GM19025 (cell line): ENCODE data around the gene MYOF.
"Not testable (repeated sequence)": the region's sequence is repeated elsewhere in the genome, so short reads cannot be mapped to it uniquely, and the experiment has no call there.

Experiments used
- ATAC-seq: cut with Tn5 transposase; IDR thresholded peaks from one replicate; pipeline ENCODE4 v1.9.1; 2021; ENCODE audit warnings: mild to moderate bottlenecking, low read depth, moderate library complexity; ENCODE audit not compliant: unreplicated experiment

The MYOF gene

GRCh38 chr10:93478873-93479272 lies 3.3 kb downstream of the MYOF start:
- no peak for ATAC-seq

- no peak for ATAC-seq
These were observed 5.4 kb downstream of the MYOF start for GRCh38 chr10:93476756-93477155.

- ATAC-seq, result no peak
These were observed 6.3 kb downstream of the MYOF start for GRCh38 chr10:93475871-93476270.

DNA sequence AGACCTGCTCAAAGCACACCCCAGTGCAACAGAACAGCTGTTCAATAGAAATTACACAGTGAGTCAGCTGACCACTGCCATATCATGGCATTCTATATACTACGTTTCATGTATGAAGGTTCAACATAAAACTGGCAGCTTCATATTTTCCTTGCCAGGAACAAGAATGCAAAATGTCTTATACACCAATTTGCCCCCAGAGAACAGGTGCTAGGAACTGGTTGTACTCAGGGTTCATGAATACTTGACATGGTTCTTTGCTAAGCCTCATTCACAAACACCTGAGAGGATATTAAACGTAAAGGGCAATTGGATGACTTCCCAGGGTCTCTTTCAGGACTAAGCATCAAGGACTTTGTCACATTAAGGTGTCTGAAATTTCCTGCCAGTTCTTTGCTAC lies 6.9 kb downstream of the MYOF start:
- ATAC-seq, result no peak

DNA sequence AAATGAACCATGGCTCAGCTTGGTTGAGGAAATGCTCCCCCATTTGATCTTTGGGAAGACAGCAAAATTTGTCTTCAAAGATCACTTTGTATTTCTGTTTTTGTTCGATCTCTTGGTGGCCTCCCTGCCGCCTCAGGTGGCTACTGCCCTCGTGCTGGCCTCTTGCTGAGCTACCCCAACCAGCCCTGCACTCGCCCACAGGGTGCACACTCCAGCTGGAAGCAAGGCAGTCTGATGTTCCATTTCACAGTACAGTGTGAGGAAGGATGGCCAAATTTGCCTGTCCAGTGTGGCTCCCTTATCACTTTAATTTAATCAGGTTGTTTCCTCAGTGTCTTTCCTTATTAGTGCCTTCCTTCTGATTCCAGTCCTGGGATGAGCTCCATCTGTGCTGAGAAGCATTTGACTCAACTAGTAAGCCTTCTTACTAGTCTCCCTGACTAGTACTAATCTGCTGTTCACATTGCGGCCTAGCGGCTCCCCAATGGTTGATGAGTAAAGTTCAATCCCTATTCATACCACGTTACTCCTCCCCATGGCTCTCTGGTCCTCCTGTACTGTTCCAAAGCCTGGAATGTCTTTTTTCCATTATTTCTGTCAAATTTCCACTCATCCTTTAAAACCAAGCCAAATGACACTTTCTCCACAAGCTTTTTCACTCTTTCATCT lies 8.2 kb downstream of the MYOF start:
- no peak for ATAC-seq

DNA sequence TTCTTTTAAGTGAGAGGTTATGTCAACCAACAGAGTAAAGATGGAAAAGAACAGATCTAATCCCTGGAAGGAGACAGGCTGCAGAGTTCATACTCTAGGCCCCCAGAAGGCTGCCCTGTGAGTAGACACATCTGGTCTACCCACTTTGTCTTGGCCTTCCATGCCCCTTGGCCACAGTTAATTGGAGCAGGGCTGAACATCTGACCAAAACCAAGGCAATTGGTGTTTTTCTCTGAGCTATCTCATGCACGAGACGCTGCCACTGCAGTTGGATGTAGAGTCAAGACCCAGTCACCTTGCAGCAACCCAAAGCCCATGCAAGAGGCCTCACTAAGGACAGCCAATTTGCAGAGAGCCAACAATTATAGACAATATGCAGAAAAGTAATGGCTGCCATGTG lies 9.0 kb downstream of the MYOF start:
- no peak for ATAC-seq

DNA sequence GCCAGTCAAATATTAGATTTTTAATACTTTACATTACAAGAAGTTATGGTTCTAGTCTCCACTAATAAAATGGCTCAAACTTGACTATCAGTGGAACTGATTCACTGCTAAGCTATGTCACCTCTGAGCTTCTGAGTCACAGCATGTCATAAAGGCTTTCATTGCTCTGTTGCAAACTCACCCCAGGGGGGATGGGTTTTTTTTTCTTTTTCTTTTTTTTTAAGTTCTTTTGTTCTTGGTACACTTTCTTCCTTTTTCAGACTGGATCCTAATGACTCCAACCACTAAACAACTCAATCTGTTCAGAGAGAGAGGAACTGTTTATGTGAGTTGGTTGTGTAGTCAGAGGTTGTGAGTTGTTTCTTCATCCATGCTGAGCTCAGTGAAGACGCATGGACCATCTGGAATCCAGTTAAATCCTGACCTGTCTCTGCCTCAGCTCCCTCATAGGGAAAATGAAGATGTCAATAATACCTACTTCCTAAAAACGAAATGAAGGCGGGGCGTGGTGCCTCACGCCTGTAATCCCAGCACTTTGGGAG lies 11.0 kb downstream of the MYOF start:
- ATAC-seq, result no peak

- no peak for ATAC-seq
These were observed 12.7 kb downstream of the MYOF start for GRCh38 chr10:93469454-93469853.

- ATAC-seq, result no peak
These were observed 13.5 kb downstream of the MYOF start for GRCh38 chr10:93468461-93469213.

GRCh38 chr10:93467635-93468034 lies 14.5 kb downstream of the MYOF start:
- ATAC-seq, result not testable (repeated sequence)

- no peak for ATAC-seq
These were observed 16.1 kb downstream of the MYOF start for GRCh38 chr10:93465806-93466675.

DNA sequence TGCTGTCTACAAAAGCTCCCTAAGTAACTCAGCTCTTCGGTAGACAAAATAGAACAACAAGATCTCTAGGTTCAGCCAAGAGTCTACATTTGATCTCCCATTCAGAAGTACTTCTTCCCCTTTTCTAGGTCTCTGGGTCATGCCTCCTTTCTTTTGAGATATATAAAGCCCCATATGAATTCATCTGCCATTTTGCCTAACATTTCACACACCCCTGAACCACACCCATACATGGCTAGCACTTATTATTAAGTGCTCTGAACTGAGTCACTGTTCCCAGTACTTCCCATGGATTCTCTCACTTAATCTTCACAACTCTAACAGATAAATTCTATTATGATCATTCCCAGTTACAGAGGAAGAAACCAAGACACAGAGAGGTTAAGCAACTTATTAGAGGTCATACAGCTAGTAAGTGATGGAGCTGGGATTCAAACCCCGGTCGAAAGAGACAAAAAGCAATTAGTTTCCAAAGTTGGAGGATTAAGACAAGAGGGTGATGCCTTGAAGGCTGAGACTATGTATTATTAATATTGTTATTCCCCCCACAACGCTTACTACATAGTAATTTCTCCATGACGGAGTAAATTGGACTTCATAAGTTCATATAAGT lies 17.3 kb downstream of the MYOF start:
- no peak for ATAC-seq

DNA sequence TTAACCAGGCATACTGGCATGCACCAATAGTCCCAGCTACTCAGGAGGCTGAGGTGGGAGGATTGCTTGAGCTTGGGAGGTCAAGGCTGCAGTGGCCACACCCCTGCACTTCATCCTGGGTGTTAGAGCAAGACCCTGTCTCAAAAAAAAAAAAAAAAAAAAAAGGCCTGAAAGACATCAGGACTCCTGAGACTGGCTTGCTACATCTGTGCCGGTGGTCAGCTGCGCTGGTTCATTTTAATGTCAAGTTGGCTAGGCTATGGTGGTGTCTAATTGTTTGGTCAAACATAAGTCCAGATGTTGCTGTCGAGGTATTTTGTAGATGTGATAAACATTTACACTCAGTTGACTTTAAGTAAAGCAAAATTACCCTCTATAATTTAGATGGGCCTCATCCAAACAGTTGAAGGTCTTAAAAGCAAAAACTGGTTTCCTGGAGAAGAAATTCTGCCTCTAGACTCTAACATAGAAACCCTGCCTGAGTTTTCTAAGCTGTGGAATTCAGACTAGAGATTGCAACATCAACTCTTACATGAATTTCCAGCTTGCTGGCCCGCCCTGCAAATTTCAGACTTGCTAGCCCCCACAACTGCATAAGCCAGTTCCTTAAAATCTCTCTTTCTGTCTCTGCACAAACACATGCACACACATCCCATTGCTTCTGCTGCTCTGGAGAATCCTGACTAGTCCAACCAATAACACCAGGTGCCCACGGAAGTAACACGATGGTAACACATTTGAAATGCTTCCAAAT lies 18.2 kb downstream of the MYOF start:
- ATAC-seq, result no peak

DNA sequence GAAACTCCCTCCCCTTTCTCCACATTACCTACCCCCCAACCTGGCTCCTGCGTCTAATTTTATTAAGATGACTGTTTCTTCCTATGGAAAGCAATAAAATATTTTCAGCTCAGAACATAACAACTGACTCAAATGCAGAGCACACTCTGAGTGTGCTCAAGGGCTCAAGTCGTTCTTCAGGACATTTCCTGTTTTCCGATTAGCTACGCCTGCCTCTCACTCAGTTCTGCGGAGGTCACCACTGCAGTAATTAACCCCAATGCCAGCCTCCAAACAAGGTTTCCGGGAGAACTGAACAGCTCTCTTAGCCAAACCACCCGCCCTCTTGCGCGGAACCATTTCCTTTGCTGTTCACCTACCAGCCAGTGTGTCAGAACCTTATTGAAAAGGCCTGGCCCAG lies 19.3 kb downstream of the MYOF start:
- ATAC-seq, result no peak

- no peak for ATAC-seq
These were observed 19.8 kb downstream of the MYOF start for GRCh38 chr10:93462371-93462770.

DNA sequence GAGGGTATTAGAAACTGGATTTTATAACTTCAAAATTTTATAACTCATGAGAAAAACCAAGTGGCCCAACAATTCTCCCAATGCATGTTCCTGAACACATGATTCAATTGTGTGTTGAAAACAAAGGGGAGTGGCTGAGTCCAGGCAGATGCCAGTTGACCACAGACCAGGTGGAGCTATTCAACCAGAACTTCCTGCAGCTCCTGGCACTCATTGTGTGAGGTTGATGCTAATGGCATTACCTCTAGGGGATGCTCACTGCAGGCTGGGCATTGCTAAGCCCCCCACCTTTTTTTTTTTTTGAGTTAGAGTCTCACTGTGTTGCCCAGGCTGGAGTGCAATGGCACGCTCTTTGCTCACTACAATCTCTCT lies 20.3 kb downstream of the MYOF start:
- ATAC-seq, result no peak

DNA sequence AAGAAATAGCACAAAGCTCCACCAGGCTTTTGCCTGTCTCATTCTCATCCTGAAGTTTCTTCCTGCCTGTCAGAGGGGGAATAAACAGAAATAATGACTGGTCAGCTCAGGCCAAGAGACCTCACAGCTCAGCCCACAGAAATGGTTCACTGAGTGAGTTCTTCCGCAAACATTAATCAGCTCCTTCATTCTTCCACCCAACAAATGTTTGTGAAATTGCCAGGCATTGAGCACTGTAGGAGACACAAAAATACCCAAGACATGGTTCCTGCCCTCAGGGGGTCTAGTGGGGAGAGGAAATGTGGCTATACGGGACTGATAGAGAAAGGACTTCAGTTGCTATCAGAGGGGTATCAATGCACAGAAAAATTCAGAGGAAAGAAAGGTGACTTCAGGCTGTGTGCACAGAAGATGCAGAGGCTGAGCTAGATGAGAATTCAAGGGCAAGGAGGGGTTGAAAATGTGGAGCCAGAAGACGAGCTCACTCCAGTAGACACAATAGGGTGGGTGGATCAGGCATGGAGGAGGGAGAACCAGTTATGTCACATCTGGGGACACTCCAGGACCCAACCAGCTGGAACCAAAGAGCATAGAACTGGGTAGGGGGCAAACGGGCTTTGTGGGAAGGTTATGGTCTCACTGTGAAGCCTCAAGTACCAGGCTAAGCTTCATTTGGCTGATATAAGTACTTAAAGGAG lies 20.9 kb downstream of the MYOF start:
- ATAC-seq, result no peak

DNA sequence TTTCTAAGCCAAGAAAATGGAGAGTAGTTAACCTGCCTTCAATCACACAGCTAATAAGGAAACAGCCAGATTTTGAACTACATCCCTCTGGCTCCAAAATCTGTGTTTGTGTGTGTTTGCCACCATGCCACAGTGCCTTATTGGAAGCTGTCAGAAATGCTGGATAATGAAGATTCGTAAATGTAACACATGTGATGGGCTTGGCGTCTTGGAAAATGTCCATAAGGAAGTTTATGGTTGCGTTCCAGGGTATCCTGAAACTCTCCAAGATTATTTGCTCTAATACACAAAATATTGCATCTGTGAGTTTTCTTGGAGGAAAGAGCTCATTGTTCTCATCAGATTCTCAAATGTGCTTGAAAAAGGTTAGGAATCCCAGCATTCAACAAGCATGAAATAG lies 22.7 kb downstream of the MYOF start:
- ATAC-seq, result no peak

DNA sequence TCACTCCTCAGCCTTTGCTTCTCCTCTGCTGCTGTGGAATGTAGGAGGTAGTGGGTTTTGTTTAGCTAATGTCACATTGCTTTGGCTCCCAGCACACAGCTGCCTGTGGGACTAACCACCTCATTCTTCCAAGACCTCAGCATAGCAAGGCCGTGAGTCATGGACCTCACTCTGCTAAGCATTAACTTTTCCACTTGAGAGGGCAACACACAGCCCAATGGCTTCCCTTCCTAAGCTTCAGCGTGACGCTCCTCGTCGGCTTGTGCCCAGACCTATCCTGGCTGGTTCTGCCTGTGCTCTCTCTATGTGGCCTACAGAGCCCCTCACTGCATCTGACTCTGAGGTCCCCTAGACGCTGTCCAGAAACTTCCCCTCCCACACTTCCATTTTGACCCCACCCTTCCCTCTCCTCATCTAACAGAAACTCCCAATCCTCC lies 23.3 kb downstream of the MYOF start:
- no peak for ATAC-seq
